ENCODE data around the gene KCNQ5. TPM values are rescaled to one million over a fixed set of nuclear protein-coding genes. Genes with fewer than 3 reads are reported as not detected.

KCNQ5 gene
- total RNA-seq, 1 experiment from 2014 or later, result not detected

- Histone ChIP-seq H3K9me2 (ENCODE audit: insufficient read depth) (no peaks in the 10 kb centered on the region), H3K4me1 (ENCODE audit: control insufficient read depth in 1 of 2, insufficient read depth in 2 of 2, low read length in 2 of 2) (peaks cover 0 to 9% of the 10 kb centered on the region in 2 experiments; a peak in 1 of 4 replicates), H2AFZ (ENCODE audit: low read depth, low read length, poor library complexity, severe bottlenecking) (no peak overlapping the region), H3K4me2 (ENCODE audit: low read length) (no peak overlapping the region), H3K79me2 (ENCODE audit: insufficient read depth, low read length) (no peaks in the 10 kb centered on the region), H3K27ac (ENCODE audit: low read depth, low read length) (no peak overlapping the region), H4K20me1 (ENCODE audit: insufficient read depth) (no peaks in the 10 kb centered on the region), H3K9me3 (ENCODE audit: control insufficient read depth in 1 of 2, insufficient read depth in 1 of 2, low read depth in 1 of 2, low read length in 2 of 2) (no peaks in the 10 kb centered on the region), H3K9ac (ENCODE audit: low read length) (no peak overlapping the region), H3K4me3 (replicated peaks in 1 of 2; ENCODE audit: low read depth in 1 of 2, low read length in 2 of 2) (no peak overlapping the region), H3K36me3 (ENCODE audit: control insufficient read depth in 1 of 2, insufficient read depth in 2 of 2, low read length in 2 of 2) (no peaks in the 10 kb centered on the region), H3K27me3 (ENCODE audit: insufficient read depth, low read length) (no peaks in the 10 kb centered on the region)
- ATAC-seq (no peak), DNase-seq (ENCODE audit: low read depth, low spot score) (no peak)
- intact Hi-C loops (cut with micrococcal nuclease), result no loop called here
- TF ChIP-seq, protein P1, sequence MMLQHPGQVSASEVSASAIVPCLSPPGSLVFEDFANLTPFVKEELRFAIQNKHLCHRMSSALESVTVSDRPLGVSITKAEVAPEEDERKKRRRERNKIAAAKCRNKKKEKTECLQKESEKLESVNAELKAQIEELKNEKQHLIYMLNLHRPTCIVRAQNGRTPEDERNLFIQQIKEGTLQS (IDR thresholded peaks at IDR 0.05), result no peak
- TF ChIP-seq TCF7L2 (IDR thresholded peaks at IDR 0.05; ENCODE audit: borderline replicate concordance, extremely low read depth, insufficient read depth, insufficient read length) (no peak), CEBPB (IDR thresholded peaks at IDR 0.05; ENCODE audit: low read depth) (no peak)
- CTCF ChIA-PET, result no interaction called here
- RAD21 ChIA-PET (ENCODE audit: low non-redundant PET in 1 of 2, low total read pairs in 2 of 2, uncharacterized antibody in 2 of 2, unreplicated experiment in 2 of 2), result no interaction called here
- no TSS peak for BruUV-seq (replicated peaks)
- POLR2A ChIA-PET, result no interaction called here
Measured at GRCh38 chr6:72966628-72967280, 344.9 kb downstream of the KCNQ5 start.

GRCh38 chr6:72967329-72967728, 345.5 kb downstream of the KCNQ5 start:
- H2AFZ ChIP-seq (ENCODE audit: low read depth, low read length, poor library complexity, severe bottlenecking), result no peak overlapping the region
- intact Hi-C loops (cut with micrococcal nuclease), result no loop called here
- no peaks in the 10 kb centered on the region for H3K79me2 ChIP-seq (ENCODE audit: insufficient read depth, low read length)
- no TSS peak for BruUV-seq (replicated peaks)
- no peak overlapping the region for H3K9ac ChIP-seq (ENCODE audit: low read length)
- peaks cover 0 to 9% of the 10 kb centered on the region in 2 experiments; a peak in 1 of 4 replicates for H3K4me1 ChIP-seq (ENCODE audit: control insufficient read depth in 1 of 2, insufficient read depth in 2 of 2, low read length in 2 of 2)
- CTCF ChIA-PET, result no interaction called here
- POLR2A ChIA-PET, result no interaction called here
- H3K27ac ChIP-seq (ENCODE audit: low read depth, low read length), result no peak overlapping the region
- DNase-seq (ENCODE audit: low read depth, low spot score) (no peak), ATAC-seq (no peak)
- H3K9me3 ChIP-seq (ENCODE audit: control insufficient read depth in 1 of 2, insufficient read depth in 1 of 2, low read depth in 1 of 2, low read length in 2 of 2), result no peaks in the 10 kb centered on the region
- H3K4me3 ChIP-seq (replicated peaks in 1 of 2; ENCODE audit: low read depth in 1 of 2, low read length in 2 of 2), result no peak overlapping the region
- RAD21 ChIA-PET (ENCODE audit: low non-redundant PET in 1 of 2, low total read pairs in 2 of 2, uncharacterized antibody in 2 of 2, unreplicated experiment in 2 of 2), result no interaction called here
- H3K27me3 ChIP-seq (ENCODE audit: insufficient read depth, low read length), result no peaks in the 10 kb centered on the region
- H4K20me1 ChIP-seq (ENCODE audit: insufficient read depth), result no peaks in the 10 kb centered on the region
- no peaks in the 10 kb centered on the region for H3K36me3 ChIP-seq (ENCODE audit: control insufficient read depth in 1 of 2, insufficient read depth in 2 of 2, low read length in 2 of 2)
- no peaks in the 10 kb centered on the region for H3K9me2 ChIP-seq (ENCODE audit: insufficient read depth)
- no peak overlapping the region for H3K4me2 ChIP-seq (ENCODE audit: low read length)
- TF ChIP-seq POLR2A (IDR thresholded peaks at IDR 0.05; ENCODE audit: borderline replicate concordance, extremely low read depth, insufficient read depth, insufficient read length) (no peak), EGR1 (IDR thresholded peaks at IDR 0.05; ENCODE audit: low read depth) (no peak), JUND (IDR thresholded peaks at IDR 0.05) (no peak), FOSL1 (IDR thresholded peaks at IDR 0.05; ENCODE audit: low read depth) (no peak), POLR2AphosphoS5 (IDR thresholded peaks at IDR 0.05; ENCODE audit: low read depth, low read length) (no peak), SIN3A (IDR thresholded peaks at IDR 0.05; ENCODE audit: low read depth) (no peak), EZH2phosphoT487 (IDR thresholded peaks at IDR 0.05; ENCODE audit: borderline replicate concordance) (no peak), EZH2 (IDR thresholded peaks at IDR 0.05) (no peak), TCF7L2 (IDR thresholded peaks at IDR 0.05; ENCODE audit: borderline replicate concordance, extremely low read depth, insufficient read depth, insufficient read length) (no peak), CBX3 (IDR thresholded peaks at IDR 0.05; ENCODE audit: low read depth) (no peak), YY1 (IDR thresholded peaks at IDR 0.05; ENCODE audit: extremely low read depth, insufficient replicate concordance, low read depth, low read length) (no peak), ZNF274 (IDR thresholded peaks at IDR 0.05; ENCODE audit: low read depth, low read length) (no peak)
- TF ChIP-seq, protein P2, sequence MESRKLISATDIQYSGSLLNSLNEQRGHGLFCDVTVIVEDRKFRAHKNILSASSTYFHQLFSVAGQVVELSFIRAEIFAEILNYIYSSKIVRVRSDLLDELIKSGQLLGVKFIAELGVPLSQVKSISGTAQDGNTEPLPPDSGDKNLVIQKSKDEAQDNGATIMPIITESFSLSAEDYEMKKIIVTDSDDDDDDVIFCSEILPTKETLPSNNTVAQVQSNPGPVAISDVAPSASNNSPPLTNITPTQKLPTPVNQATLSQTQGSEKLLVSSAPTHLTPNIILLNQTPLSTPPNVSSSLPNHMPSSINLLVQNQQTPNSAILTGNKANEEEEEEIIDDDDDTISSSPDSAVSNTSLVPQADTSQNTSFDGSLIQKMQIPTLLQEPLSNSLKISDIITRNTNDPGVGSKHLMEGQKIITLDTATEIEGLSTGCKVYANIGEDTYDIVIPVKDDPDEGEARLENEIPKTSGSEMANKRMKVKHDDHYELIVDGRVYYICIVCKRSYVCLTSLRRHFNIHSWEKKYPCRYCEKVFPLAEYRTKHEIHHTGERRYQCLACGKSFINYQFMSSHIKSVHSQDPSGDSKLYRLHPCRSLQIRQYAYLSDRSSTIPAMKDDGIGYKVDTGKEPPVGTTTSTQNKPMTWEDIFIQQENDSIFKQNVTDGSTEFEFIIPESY (IDR thresholded peaks at IDR 0.05; ENCODE audit: extremely low read depth, insufficient replicate concordance, low read length), result no peak

All from HCT116 (cell line).